ENCODE measurements around the gene MED12L.
A peak's percentile ranks its signal among the peaks of the same experiment; 100 is the strongest.

The MED12L gene

GRCh38 chr3:151144016-151144415, 58.6 kb downstream of the MED12L start:
- DNase-seq = no peak

DNA sequence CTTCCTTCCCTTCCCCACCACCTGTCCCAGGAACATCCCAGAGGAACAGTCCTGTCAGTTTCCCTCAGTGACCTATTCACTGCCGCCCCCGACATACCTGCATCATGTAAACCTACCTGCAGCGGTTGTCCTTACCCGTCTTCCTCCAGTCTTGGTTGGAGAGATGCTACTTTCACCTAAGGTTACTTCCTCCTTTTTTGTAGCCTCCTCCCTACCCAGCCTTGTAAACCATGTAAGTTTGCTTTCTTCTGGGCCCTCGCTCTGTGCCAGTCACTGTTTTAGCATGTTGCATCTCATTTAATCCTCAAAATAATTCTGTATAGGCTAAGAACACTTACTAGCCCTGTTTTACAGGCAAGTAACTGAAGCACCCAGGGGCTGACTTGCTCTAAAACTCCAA, 59.3 kb downstream of the MED12L start:
- DNase-seq = no peak

DNA sequence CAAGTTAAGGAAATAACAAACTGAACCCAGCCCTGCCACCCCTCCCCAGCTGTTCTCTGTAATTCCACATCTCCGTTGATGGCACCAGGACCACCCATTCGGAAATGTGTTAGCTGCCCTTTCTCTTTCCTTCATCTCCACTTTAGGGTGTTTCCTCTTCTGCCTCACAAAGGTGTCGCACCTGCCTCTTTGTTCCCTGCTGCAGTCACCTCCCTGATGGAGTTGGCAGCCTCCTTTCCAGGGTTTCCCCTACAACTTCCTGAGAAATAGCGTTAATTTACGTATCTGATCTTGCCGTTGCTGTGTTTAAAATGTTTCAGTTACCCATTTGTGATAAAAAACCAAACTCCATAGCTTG, 60.2 kb downstream of the MED12L start:
- no peak for DNase-seq

- peak; percentile 52 for DNase-seq
Observed at GRCh38 chr3:151146071-151146730, 60.7 kb downstream of the MED12L start.

GRCh38 chr3:151146731-151147091, 61.2 kb downstream of the MED12L start:
- no peak for DNase-seq

DNA sequence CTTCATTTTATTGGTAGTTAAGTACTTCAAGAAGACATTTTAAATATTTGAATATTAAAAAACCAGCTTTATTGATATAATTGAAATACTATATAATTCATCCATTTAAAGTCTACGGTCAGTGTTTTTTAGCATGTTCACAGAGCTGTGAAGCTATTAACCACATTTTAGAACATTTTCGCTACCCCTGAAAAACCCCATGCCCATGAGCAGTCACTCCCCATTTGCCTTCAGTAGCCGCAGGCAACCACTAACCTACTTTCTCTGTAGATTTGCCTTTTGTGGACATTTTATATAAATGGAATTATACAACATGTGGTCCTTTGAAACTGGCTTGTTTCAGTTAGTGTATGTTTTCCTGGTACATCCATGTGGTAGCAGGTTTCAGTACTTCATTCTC, 61.8 kb downstream of the MED12L start:
- no peak for DNase-seq

GRCh38 chr3:151152455-151153079, 67.1 kb downstream of the MED12L start:
- no peak for DNase-seq

DNA sequence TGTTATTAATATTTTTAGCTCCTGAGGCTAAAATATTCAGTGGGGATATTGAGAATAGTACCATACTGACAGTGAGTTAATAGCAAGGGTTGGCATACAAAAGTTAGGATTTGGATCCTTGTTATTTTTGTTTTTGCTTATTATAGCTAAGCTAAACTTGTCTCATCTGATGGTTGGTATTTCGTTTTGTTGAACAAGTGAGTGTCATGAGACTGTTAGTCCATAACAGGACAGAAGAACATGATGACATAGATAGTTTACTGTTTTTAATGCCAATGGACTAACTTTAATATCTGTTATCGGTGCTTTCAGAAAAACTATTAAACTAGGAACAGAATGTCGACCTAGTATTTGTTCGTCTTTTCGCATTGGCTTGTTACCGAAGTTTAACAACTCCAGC, 69.1 kb downstream of the MED12L start:
- no peak for DNase-seq

GRCh38 chr3:151155409-151156128, 70.1 kb downstream of the MED12L start:
- no peak for DNase-seq

GRCh38 chr3:151156618-151157216, 71.3 kb downstream of the MED12L start:
- DNase-seq = peak; percentile 66

DNA sequence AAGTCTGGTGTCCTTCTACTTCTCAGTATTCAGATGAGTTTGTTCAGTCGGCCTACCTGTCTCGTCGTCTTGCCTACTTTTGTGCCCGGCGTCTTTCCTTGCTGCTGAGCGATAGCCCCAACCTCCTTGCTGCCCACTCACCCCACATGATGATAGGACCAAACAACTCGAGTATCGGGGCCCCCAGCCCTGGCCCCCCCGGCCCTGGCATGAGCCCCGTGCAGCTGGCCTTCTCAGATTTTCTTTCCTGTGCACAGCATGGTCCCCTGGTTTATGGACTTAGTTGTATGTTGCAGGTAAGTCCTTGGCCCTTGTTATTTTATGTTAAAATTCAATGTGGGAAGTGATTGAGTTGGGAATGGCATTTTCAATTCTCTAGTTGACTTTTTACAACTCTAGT, 74.3 kb downstream of the MED12L start:
- no peak for DNase-seq

- no peak for DNase-seq
Observed at GRCh38 chr3:151165226-151165625, 79.8 kb downstream of the MED12L start.

DNA sequence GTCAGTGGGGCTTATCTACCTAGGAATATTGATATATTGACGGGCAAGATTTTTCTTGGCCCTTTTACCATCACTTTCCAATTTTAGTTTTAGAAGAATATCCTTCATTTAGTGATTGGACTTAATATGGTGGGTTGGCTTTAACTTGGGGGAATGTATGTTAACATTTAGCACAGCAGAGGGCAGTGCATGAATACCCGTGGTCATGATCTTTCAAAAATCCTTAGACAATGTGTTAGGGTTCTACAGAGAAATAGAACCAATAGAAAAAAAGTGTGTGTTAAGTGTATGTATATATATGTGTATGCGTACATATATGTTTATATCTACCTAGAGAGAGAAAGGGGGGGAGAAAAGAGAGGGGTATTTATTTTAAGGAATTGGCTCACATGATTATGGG, 80.7 kb downstream of the MED12L start:
- DNase-seq = no peak

GRCh38 chr3:151168269-151169094, 83.0 kb downstream of the MED12L start:
- peak; percentile 80 for DNase-seq

DNA sequence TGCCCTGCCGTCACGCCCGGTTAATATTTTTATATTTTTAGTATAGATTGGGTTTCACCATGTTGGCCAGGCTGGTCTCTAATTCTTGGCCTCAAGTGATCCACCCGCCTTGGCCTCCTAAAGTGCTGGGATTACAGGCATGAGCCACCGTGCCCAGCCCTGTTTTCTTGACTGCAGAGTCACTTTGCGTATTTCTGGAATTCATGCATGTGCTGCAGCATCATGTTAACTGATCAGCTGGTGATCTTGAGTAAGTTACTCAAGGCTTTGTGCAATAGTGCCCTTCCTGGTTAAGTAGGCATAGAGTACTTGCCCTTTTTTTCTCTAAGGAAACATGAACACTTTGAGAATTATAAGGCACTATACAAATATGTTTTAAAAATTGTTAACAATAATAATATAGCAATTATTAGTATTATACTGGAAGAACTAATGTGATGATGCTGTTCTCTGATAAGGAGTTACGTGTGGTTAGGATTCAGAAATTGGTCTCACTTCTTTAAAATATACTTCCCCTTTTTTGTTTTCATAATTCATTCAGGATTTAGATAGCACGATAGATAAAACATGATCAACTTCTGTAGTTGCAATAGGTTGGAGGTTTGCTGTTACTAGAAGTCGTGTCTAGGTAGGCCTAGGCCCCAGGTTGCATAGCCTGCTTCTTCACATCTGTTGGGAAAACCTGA, 83.9 kb downstream of the MED12L start:
- DNase-seq = no peak

- peak; percentile 20 for DNase-seq
Observed at GRCh38 chr3:151169948-151170679, 84.7 kb downstream of the MED12L start.

GRCh38 chr3:151171145-151171757, 85.8 kb downstream of the MED12L start:
- DNase-seq = peak; percentile 54

DNA sequence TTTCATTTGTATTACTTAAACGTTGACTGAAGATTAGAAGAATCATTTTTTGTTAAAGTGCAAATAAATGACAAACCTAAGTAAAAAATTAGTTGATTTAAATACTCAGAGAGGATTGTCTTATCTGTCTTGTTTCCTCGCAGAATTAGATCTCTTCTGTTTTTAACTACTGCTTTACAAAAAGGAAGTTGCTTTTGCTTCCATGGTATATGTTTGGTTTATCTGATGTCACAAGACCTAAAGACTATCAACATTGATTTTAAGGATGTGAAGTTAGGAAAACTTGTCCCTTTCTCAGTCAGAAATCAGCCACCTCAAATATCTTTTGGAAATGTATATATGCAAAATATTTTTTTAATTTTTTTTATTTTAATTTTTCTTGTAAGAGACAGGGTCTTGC, 88.9 kb downstream of the MED12L start:
- DNase-seq = no peak

GRCh38 chr3:151175952-151176351, 90.5 kb downstream of the MED12L start:
- DNase-seq = no peak

DNA sequence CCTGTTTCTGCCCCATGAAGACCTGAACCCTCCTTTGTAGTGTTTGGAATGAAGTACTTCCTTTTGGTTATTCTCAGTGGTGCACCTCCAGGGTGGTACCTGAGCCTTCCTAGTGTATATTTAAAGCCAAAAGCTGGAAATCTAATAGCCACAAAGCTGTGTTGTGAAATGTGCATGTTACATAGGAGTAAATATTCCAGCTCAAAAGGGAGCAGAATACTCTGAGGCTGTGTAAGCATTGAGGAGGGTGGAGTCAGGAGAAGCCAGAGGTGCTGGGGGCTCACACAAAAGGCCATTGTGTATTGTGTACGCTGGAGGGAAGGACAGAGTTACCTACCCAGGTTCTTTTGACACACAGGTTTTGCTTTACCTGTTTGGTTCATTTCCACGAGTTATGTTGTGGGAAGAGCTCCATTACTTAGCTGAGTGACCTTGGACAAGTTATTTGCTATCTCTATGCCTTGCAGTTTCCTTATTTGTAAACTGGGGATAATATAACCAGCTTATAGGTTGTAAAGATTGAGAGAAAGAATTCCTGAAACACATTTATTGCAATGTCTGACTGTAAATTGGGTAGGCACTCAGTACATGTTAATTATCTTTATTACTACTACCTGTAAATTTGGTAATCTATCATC, 92.9 kb downstream of the MED12L start:
- no peak for DNase-seq
